Measurements from ENCODE around the gene SLC25A13. TPM values are rescaled to one million over a fixed set of nuclear protein-coding genes. Genes with fewer than 3 reads are reported as not detected.

Gene SLC25A13
- total and polyA plus RNA-seq, 4 donors: 7.7 to 29.8 (median 13.8) TPM

DNA sequence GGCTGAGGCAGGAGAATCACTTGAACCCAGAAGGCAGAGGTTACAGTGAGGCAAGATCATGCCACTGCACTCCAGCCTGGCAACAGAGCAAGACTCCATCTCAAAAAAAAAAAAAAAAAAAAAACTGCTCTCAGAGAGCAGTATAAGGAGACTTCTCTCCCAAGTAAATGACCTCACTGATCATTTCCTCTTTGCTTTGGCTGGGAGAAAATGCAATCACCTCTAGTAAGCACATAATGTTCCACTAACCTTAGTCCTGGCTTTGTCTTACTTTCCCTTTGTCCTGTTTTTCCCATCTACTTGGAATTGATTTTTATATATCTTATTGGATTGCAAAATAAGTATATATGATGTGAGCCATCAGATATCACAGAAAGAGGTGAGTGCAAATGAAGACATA lies 2.5 kb downstream of the SLC25A13 start:
- Histone ChIP-seq H3K4me3 (ENCODE audit: low read length in 2 of 2) (no peak overlapping the region), H3K36me3 (ENCODE audit: control insufficient read depth in 1 of 2, insufficient read depth in 2 of 2, low read length in 1 of 2) (no peaks in the 10 kb centered on the region), H3K27me3 (ENCODE audit: control insufficient read depth in 1 of 2, insufficient read depth in 2 of 2, low read length in 1 of 2) (no peaks in the 10 kb centered on the region), H3K4me1 (ENCODE audit: control insufficient read depth in 1 of 2, insufficient read depth in 2 of 2, low read length in 2 of 2) (no peaks in the 10 kb centered on the region), H3K27ac (ENCODE audit: low read depth in 1 of 2, low read length in 2 of 2) (no peak overlapping the region), H3K9me3 (ENCODE audit: control insufficient read depth, low read length) (no peaks in the 10 kb centered on the region)
- DNase-seq: no peak
- intact Hi-C loops (cut with DNase I): loop anchor here in 1 of 2 donors (10.0 kb wide), 1 partner anchor 125 kb away; no protein-coding TSS in a partner anchor
- ATAC-seq (ENCODE audit: low FRiP score): no peak

DNA sequence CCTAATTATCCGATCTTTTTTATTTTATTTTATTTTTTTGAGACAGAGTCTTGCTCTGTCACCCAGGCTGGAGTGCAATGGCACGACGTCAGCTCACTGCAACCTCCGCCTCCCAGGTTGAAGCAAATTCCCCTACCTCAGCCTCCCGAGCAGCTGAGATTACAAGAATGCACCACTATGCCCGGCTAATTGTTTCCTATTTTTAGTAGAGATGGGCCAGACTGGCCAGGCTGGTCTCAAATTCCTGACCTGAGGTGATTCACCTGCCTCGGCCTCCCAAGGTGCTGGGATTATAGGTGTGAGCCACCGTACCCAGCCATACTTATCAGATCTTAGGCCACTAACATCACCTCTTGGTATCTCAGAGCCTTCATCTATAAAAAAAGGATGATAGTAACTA lies 4.9 kb downstream of the SLC25A13 start:
- WGBS, 2 donors: 95 to 96% methylated on average over 8 of the region's 8 CpGs

DNA sequence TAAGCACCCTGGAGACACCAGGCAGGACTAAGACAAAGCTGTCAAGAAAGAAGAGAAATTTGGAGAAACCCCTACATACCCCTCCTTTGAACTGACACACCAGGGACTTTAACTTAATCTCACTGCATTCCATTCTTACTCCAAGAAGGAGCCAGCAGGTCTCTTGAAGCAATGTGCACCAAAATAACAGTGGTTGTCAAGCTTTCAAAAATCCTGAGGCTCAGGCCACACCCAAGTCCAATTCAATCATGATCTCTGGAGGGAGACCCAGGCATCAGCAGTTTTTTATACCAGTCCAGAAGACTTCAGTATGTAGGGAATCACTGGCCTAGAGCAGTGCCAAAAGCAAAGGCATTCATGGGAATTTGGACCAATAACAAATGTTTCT lies 6.8 kb downstream of the SLC25A13 start:
- Histone ChIP-seq H3K27me3 (ENCODE audit: control insufficient read depth in 1 of 2, insufficient read depth in 2 of 2, low read length in 1 of 2) (no peaks in the 10 kb centered on the region), H3K4me1 (ENCODE audit: control insufficient read depth in 1 of 2, insufficient read depth in 2 of 2, low read length in 2 of 2) (no peaks in the 10 kb centered on the region), H3K27ac (ENCODE audit: low read depth in 1 of 2, low read length in 2 of 2) (no peak overlapping the region), H3K36me3 (ENCODE audit: control insufficient read depth in 1 of 2, insufficient read depth in 2 of 2, low read length in 1 of 2) (no peaks in the 10 kb centered on the region), H3K4me3 (ENCODE audit: low read length in 2 of 2) (no peak overlapping the region), H3K9me3 (ENCODE audit: control insufficient read depth, low read length) (no peaks in the 10 kb centered on the region)
- DNase-seq (no peak), ATAC-seq (ENCODE audit: low FRiP score) (no peak)
- intact Hi-C loops (cut with DNase I): loop anchor here in 1 of 2 donors (10.0 kb wide), 1 partner anchor 120 kb away; no protein-coding TSS in a partner anchor

More for the DNA sequence above, 4.9 kb downstream of the SLC25A13 start:
- Histone ChIP-seq H3K36me3 (ENCODE audit: control insufficient read depth in 1 of 2, insufficient read depth in 2 of 2, low read length in 1 of 2) (no peaks in the 10 kb centered on the region), H3K27me3 (ENCODE audit: control insufficient read depth in 1 of 2, insufficient read depth in 2 of 2, low read length in 1 of 2) (no peaks in the 10 kb centered on the region), H3K27ac (ENCODE audit: low read depth in 1 of 2, low read length in 2 of 2) (no peak overlapping the region), H3K9me3 (ENCODE audit: control insufficient read depth, low read length) (no peaks in the 10 kb centered on the region), H3K4me3 (ENCODE audit: low read length in 2 of 2) (no peak overlapping the region), H3K4me1 (ENCODE audit: control insufficient read depth in 1 of 2, insufficient read depth in 2 of 2, low read length in 2 of 2) (no peaks in the 10 kb centered on the region)
- intact Hi-C loops (cut with DNase I): loop anchor here in 1 of 2 donors (10.0 kb wide), 1 partner anchor 122 kb away; no protein-coding TSS in a partner anchor
- DNase-seq: no peak
- ATAC-seq (ENCODE audit: low FRiP score): no peak

DNA sequence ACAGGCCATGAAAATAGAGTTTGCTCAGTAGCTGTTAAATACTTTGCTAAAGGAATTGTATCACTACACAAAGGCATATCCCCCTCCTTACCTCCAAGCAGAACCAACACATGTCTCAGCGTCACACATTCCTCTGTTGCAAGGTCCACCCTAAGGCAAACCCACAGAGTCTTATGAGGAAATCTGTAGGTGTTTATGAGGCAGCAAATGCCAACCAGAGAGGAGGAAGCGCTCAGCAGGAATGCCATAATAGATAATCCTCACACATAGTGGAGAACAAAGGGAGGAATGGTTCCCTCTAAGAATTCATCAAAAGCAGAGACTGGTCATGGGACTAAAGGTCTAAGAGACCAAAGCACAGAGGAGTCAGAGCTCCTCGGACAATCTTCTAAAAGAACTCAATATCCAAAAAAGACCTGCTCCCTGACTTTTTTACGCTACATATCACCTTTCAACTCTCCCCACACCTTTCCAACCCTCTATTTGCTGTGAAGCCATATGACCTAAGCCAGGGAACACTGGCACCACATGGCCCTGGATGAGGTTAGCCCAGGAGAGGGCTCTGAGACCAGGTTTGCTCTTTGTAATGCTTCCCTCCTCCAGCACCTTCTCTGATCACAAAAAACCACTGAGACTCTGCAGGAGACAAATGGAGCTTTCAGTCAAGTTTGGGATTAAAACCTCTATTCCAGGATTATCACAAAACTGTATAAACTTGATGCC lies 7.3 kb downstream of the SLC25A13 start:
- no peaks in the 10 kb centered on the region for H3K9me3 ChIP-seq (ENCODE audit: control insufficient read depth, low read length)
- H3K36me3 ChIP-seq (ENCODE audit: control insufficient read depth in 1 of 2, insufficient read depth in 2 of 2, low read length in 1 of 2): no peaks in the 10 kb centered on the region
- no peak overlapping the region for H3K27ac ChIP-seq (ENCODE audit: low read depth in 1 of 2, low read length in 2 of 2)
- intact Hi-C loops (cut with DNase I): loop anchor here in 1 of 2 donors (10.0 kb wide), 1 partner anchor 120 kb away; no protein-coding TSS in a partner anchor
- DNase-seq: no peak
- ATAC-seq (ENCODE audit: low FRiP score): no peak
- no peak overlapping the region for H3K4me3 ChIP-seq (ENCODE audit: low read length in 2 of 2)
- H3K4me1 ChIP-seq (ENCODE audit: control insufficient read depth in 1 of 2, insufficient read depth in 2 of 2, low read length in 2 of 2): peaks cover 0 to 3% of the 10 kb centered on the region in 2 donors
- WGBS, 2 donors: 96 to 97% methylated on average over 4 of the region's 4 CpGs
- H3K27me3 ChIP-seq (ENCODE audit: control insufficient read depth in 1 of 2, insufficient read depth in 2 of 2, low read length in 1 of 2): no peaks in the 10 kb centered on the region

DNA sequence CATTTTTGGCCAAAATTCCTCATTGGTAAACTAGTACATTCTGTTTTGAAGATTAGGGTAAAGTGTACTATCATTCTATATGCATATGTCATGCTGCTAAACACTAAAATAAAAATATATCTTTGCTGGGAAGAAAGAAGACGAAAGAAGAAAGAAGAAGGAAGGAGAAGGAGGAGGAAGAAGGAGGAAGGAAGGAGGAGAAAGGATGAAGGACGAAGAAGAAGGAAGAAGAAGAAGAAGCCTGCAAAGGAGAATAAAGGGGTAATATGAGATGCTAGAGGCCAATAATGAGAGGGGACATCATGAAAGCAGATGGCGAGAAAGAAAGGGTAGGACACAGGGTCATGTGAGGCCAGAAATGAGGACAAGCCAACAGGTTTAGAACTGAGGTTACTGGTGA lies 8.0 kb downstream of the SLC25A13 start:
- Histone ChIP-seq H3K36me3 (ENCODE audit: control insufficient read depth in 1 of 2, insufficient read depth in 2 of 2, low read length in 1 of 2) (no peaks in the 10 kb centered on the region), H3K4me3 (ENCODE audit: low read length in 2 of 2) (no peak overlapping the region), H3K27me3 (ENCODE audit: control insufficient read depth in 1 of 2, insufficient read depth in 2 of 2, low read length in 1 of 2) (no peaks in the 10 kb centered on the region), H3K4me1 (ENCODE audit: control insufficient read depth in 1 of 2, insufficient read depth in 2 of 2, low read length in 2 of 2) (peaks cover 0 to 5% of the 10 kb centered on the region in 2 donors), H3K27ac (ENCODE audit: low read depth in 1 of 2, low read length in 2 of 2) (no peak overlapping the region), H3K9me3 (ENCODE audit: control insufficient read depth, low read length) (no peaks in the 10 kb centered on the region)
- intact Hi-C loops (cut with DNase I): loop anchor here in 1 of 2 donors (10.0 kb wide), 1 partner anchor 119 kb away; no protein-coding TSS in a partner anchor
- WGBS, 2 donors: 92 to 100% methylated on average over 3 of the region's 3 CpGs
- no peak for DNase-seq
- ATAC-seq (ENCODE audit: low FRiP score): no peak

DNA sequence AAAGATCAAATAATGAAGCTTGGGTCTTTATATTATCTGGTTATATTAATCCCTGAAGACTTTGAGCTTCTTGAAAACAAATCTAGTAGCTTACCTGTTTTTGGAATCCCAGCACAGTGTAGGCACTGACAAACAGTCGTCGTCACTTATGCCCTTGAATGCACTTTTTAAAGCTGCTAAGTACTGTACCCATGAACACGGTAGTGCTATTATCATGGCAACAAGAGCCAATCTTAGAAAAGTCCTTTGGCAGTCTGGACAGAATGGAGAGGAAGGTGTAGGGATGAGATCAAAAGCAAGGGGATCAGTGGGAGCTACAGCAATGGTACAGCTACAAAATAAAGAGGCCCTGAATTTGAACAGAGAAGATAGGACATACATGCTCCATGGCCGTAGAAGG lies 9.4 kb downstream of the SLC25A13 start:
- WGBS, 2 donors: 96% methylated on average over 4 of the region's 4 CpGs
- Histone ChIP-seq H3K4me3 (ENCODE audit: low read length in 2 of 2) (no peak overlapping the region), H3K9me3 (ENCODE audit: control insufficient read depth, low read length) (no peaks in the 10 kb centered on the region), H3K27ac (ENCODE audit: low read depth in 1 of 2, low read length in 2 of 2) (no peak overlapping the region), H3K27me3 (ENCODE audit: control insufficient read depth in 1 of 2, insufficient read depth in 2 of 2, low read length in 1 of 2) (no peaks in the 10 kb centered on the region), H3K36me3 (ENCODE audit: control insufficient read depth in 1 of 2, insufficient read depth in 2 of 2, low read length in 1 of 2) (no peaks in the 10 kb centered on the region), H3K4me1 (ENCODE audit: control insufficient read depth in 1 of 2, insufficient read depth in 2 of 2, low read length in 2 of 2) (peaks cover 0 to 5% of the 10 kb centered on the region in 2 donors)
- no peak for DNase-seq
- no peak for ATAC-seq (ENCODE audit: low FRiP score)
- intact Hi-C loops (cut with DNase I): loop anchor here in 1 of 2 donors (10.0 kb wide), 1 partner anchor 118 kb away; no protein-coding TSS in a partner anchor

DNA sequence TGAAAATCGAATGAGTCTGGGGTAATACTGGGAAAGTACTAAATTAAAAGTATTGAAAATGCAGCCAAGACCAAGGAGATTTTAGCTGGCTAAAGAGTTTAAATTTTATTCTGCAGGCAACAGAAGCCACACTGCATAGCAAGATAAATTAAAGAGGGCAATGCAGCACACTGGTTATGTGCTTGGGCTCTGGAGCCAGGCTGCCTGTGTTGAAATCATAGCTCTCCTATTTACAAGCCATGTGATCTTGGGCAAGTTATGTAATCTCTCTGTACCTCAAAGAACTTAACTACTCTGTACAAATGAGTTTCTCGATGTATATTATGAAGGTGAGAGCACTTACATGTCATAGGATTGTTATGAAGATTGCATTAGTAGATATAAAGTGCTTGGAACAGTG lies 9.9 kb downstream of the SLC25A13 start:
- H3K36me3 ChIP-seq (ENCODE audit: control insufficient read depth in 1 of 2, insufficient read depth in 2 of 2, low read length in 1 of 2): no peaks in the 10 kb centered on the region
- no peak overlapping the region for H3K27ac ChIP-seq (ENCODE audit: low read depth in 1 of 2, low read length in 2 of 2)
- no peak overlapping the region for H3K4me3 ChIP-seq (ENCODE audit: low read length in 2 of 2)
- H3K4me1 ChIP-seq (ENCODE audit: control insufficient read depth in 1 of 2, insufficient read depth in 2 of 2, low read length in 2 of 2): peaks cover 0 to 5% of the 10 kb centered on the region in 2 donors
- DNase-seq: no peak
- H3K27me3 ChIP-seq (ENCODE audit: control insufficient read depth in 1 of 2, insufficient read depth in 2 of 2, low read length in 1 of 2): no peaks in the 10 kb centered on the region
- peak; percentile 76 for ATAC-seq (ENCODE audit: low FRiP score)
- H3K9me3 ChIP-seq (ENCODE audit: control insufficient read depth, low read length): no peaks in the 10 kb centered on the region
- intact Hi-C loops (cut with DNase I): loop anchor here in 1 of 2 donors (10.0 kb wide), 1 partner anchor 117 kb away; no protein-coding TSS in a partner anchor
- WGBS, 2 donors: 86 to 88% methylated on average over 2 of the region's 2 CpGs

DNA sequence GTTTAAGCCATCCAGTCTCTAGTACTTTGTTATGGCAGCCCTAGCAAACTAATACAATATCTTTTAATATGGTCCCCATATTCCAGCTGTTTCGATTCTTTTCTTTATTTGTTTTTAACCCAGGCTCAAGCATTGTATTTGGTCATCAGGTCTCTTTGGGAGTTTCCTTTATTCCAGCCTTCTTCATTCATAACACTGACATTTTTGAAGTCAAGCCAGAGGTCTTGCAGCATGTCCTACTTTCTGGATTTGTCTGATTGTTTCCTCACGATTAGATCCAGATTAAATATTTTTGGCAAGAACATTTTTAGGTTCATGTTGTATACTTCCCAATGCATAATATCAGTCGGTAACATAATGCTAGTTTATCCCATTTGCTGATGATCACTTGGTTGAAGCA lies 11.8 kb downstream of the SLC25A13 start:
- no peak for ATAC-seq (ENCODE audit: low FRiP score)
- no peaks in the 10 kb centered on the region for H3K27me3 ChIP-seq (ENCODE audit: control insufficient read depth in 1 of 2, insufficient read depth in 2 of 2, low read length in 1 of 2)
- DNase-seq: no peak
- no peak overlapping the region for H3K4me3 ChIP-seq (ENCODE audit: low read length in 2 of 2)
- peaks cover 0 to 1% of the 10 kb centered on the region in 2 donors for H3K36me3 ChIP-seq (ENCODE audit: control insufficient read depth in 1 of 2, insufficient read depth in 2 of 2, low read length in 1 of 2)
- no peak overlapping the region for H3K27ac ChIP-seq (ENCODE audit: low read depth in 1 of 2, low read length in 2 of 2)
- no peaks in the 10 kb centered on the region for H3K9me3 ChIP-seq (ENCODE audit: control insufficient read depth, low read length)
- intact Hi-C loops (cut with DNase I): loop anchor here in 1 of 2 donors (10.0 kb wide), 1 partner anchor 115 kb away; no protein-coding TSS in a partner anchor
- peaks cover 0 to 5% of the 10 kb centered on the region in 2 donors for H3K4me1 ChIP-seq (ENCODE audit: control insufficient read depth in 1 of 2, insufficient read depth in 2 of 2, low read length in 2 of 2)
- 45 to 50% methylated on average over 3 of the region's 3 CpGs for WGBS, 2 donors

DNA sequence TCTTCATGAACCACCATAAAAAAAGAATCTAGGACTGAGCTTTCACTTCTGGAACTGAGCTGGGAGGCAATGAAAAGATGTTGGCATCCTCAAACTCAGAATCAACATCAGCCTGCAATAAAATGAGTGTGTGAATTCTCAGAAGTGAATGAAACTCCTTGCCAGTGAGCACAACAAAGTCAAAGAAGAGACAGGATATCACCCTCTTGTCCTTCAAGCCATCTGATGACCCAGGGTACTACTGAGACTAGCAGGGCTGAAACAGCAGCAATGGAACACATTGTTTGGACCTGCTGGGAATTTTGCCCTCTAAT lies 13.0 kb downstream of the SLC25A13 start:
- Histone ChIP-seq H3K4me1 (ENCODE audit: control insufficient read depth in 1 of 2, insufficient read depth in 2 of 2, low read length in 2 of 2) (peaks cover 0 to 5% of the 10 kb centered on the region in 2 donors), H3K27ac (ENCODE audit: low read depth in 1 of 2, low read length in 2 of 2) (no peak overlapping the region), H3K27me3 (ENCODE audit: control insufficient read depth in 1 of 2, insufficient read depth in 2 of 2, low read length in 1 of 2) (no peaks in the 10 kb centered on the region), H3K4me3 (ENCODE audit: low read length in 2 of 2) (no peak overlapping the region), H3K9me3 (ENCODE audit: control insufficient read depth, low read length) (no peaks in the 10 kb centered on the region), H3K36me3 (ENCODE audit: control insufficient read depth in 1 of 2, insufficient read depth in 2 of 2, low read length in 1 of 2) (peaks cover 0 to 1% of the 10 kb centered on the region in 2 donors)
- DNase-seq (no peak), ATAC-seq (ENCODE audit: low FRiP score) (no peak)
- intact Hi-C loops (cut with DNase I): no loop called here

Data from aorta (tissue), 5 donors.